ENCODE measurements around the gene IQCK.

GRCh38 chr16:19883966-19884485 lies 166.0 kb downstream of the IQCK start:
- TF ChIP-seq, protein P1, sequence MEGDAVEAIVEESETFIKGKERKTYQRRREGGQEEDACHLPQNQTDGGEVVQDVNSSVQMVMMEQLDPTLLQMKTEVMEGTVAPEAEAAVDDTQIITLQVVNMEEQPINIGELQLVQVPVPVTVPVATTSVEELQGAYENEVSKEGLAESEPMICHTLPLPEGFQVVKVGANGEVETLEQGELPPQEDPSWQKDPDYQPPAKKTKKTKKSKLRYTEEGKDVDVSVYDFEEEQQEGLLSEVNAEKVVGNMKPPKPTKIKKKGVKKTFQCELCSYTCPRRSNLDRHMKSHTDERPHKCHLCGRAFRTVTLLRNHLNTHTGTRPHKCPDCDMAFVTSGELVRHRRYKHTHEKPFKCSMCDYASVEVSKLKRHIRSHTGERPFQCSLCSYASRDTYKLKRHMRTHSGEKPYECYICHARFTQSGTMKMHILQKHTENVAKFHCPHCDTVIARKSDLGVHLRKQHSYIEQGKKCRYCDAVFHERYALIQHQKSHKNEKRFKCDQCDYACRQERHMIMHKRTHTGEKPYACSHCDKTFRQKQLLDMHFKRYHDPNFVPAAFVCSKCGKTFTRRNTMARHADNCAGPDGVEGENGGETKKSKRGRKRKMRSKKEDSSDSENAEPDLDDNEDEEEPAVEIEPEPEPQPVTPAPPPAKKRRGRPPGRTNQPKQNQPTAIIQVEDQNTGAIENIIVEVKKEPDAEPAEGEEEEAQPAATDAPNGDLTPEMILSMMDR (IDR thresholded peaks at IDR 0.05; ENCODE audit: poor library complexity) = no peak
- TF ChIP-seq EZH2phosphoT487 (IDR thresholded peaks at IDR 0.05; ENCODE audit: low read depth, severe bottlenecking, unreplicated experiment) = no peak
- TF ChIP-seq EZH2 (IDR thresholded peaks at IDR 0.05; ENCODE audit: borderline replicate concordance) = no peak

All from hepatocyte (in vitro differentiated cells).